GM18870 (cell line): ENCODE results near the gene DHH.

Experiments
- ATAC-seq: cut with Tn5 transposase; IDR thresholded peaks from one replicate; pipeline ENCODE4 v1.9.1; 2021; ENCODE audit warnings: moderate library complexity; ENCODE audit not compliant: unreplicated experiment

The DHH gene

GRCh38 chr12:49051777-49052438, 42.7 kb downstream of the DHH start:
- no peak for ATAC-seq

GRCh38 chr12:49051373-49051764, 43.2 kb downstream of the DHH start:
- no peak for ATAC-seq

GRCh38 chr12:49050507-49051372, 43.9 kb downstream of the DHH start:
- no peak for ATAC-seq

- ATAC-seq: no peak
Observed at GRCh38 chr12:49049566-49050224, 44.9 kb downstream of the DHH start.

- ATAC-seq: no peak
Observed at GRCh38 chr12:49048953-49049352, 45.6 kb downstream of the DHH start.

- ATAC-seq: no peak
Observed at GRCh38 chr12:49046129-49046895, 48.3 kb downstream of the DHH start.

- no peak for ATAC-seq
Observed at GRCh38 chr12:49044660-49045059, 49.9 kb downstream of the DHH start.

GRCh38 chr12:49043856-49044258, 50.7 kb downstream of the DHH start:
- no peak for ATAC-seq

GRCh38 chr12:49043241-49043640, 51.4 kb downstream of the DHH start:
- ATAC-seq: no peak

GRCh38 chr12:49041881-49042484, 52.6 kb downstream of the DHH start:
- no peak for ATAC-seq

GRCh38 chr12:49041036-49041880, 53.3 kb downstream of the DHH start:
- no peak for ATAC-seq

GRCh38 chr12:49040364-49040855, 54.2 kb downstream of the DHH start:
- ATAC-seq: no peak

GRCh38 chr12:49039421-49040363, 54.9 kb downstream of the DHH start:
- no peak for ATAC-seq

- no peak for ATAC-seq
Observed at GRCh38 chr12:49038291-49038955, 56.2 kb downstream of the DHH start.

GRCh38 chr12:49037947-49038237, 56.7 kb downstream of the DHH start:
- no peak for ATAC-seq

- ATAC-seq: no peak
Observed at GRCh38 chr12:49037111-49037946, 57.3 kb downstream of the DHH start.
